CD1c-positive myeloid dendritic cell (primary cell): Measurements from ENCODE around the gene NOBOX.
"Not testable (repeated sequence)": the region's sequence is repeated elsewhere in the genome, so short reads cannot be mapped to it uniquely, and the experiment has no call there.

Experiments used
- DNase-seq: peaks from one replicate; pipeline ENCODE4 v3.0.0-alpha.2; 2016; ENCODE audit errors: extremely low spot score

Gene NOBOX

GRCh38 chr7:144403649-144404061 is at the start of gene NOBOX:
NOBOX (minus strand) TSS chr7:144403693.
- no peak for DNase-seq

GRCh38 chr7:144452064-144452463 is 48.6 kb upstream of the NOBOX start:
- DNase-seq, result no peak

GRCh38 chr7:144445590-144445989 is 42.1 kb upstream of the NOBOX start:
- no peak for DNase-seq

GRCh38 chr7:144439717-144440205 is 36.3 kb upstream of the NOBOX start:
- DNase-seq, result no peak

GRCh38 chr7:144438759-144439158 is 35.3 kb upstream of the NOBOX start:
- no peak for DNase-seq

GRCh38 chr7:144437370-144438191 is 34.1 kb upstream of the NOBOX start:
- peak; percentile 35 for DNase-seq

GRCh38 chr7:144436500-144436899 is 33.0 kb upstream of the NOBOX start:
- DNase-seq, result no peak

GRCh38 chr7:144428431-144428830 is 24.9 kb upstream of the NOBOX start:
- no peak for DNase-seq

- DNase-seq, result not testable (repeated sequence)
These were observed 24.0 kb upstream of the NOBOX start for GRCh38 chr7:144427539-144427938.

- not testable (repeated sequence) for DNase-seq
These were observed 15.4 kb upstream of the NOBOX start for GRCh38 chr7:144418931-144419330.

GRCh38 chr7:144416341-144416740 is 12.8 kb upstream of the NOBOX start:
- DNase-seq, result no peak

GRCh38 chr7:144415858-144416257 is 12.4 kb upstream of the NOBOX start:
- no peak for DNase-seq

- no peak for DNase-seq
These were observed 11.3 kb upstream of the NOBOX start for GRCh38 chr7:144414815-144415214.

GRCh38 chr7:144410441-144410840 is 6.9 kb upstream of the NOBOX start:
- DNase-seq, result no peak

GRCh38 chr7:144408121-144408520 is 4.6 kb upstream of the NOBOX start:
- no peak for DNase-seq

- no peak for DNase-seq
These were observed 3.9 kb upstream of the NOBOX start for GRCh38 chr7:144407266-144407931.

GRCh38 chr7:144404946-144405345 is 1.5 kb upstream of the NOBOX start:
- no peak for DNase-seq

GRCh38 chr7:144403102-144403501 is 391 bp downstream of the NOBOX start:
- DNase-seq, result no peak

- DNase-seq, result no peak
These were observed 2.0 kb downstream of the NOBOX start for GRCh38 chr7:144401490-144401889.

- DNase-seq, result no peak
These were observed 3.5 kb downstream of the NOBOX start for GRCh38 chr7:144399946-144400345.

- no peak for DNase-seq
These were observed 4.6 kb downstream of the NOBOX start for GRCh38 chr7:144398911-144399310.

GRCh38 chr7:144398291-144398690 is 5.2 kb downstream of the NOBOX start:
- DNase-seq, result no peak

- no peak for DNase-seq
These were observed 6.4 kb downstream of the NOBOX start for GRCh38 chr7:144397086-144397485.
